Astrocyte (in vitro differentiated cells and primary cell): ENCODE data around the gene CPM. TPM values are rescaled to one million over a fixed set of nuclear protein-coding genes. Genes with fewer than 3 reads are reported as not detected.
"Not testable (repeated sequence)": the region's sequence is repeated elsewhere in the genome, so short reads cannot be mapped to it uniquely, and the experiment has no call there.

Source experiments
- DNase-seq: peaks from one replicate; pipeline ENCODE4 v3.0.0-alpha.2; 2010; ENCODE audit warnings: low read depth
- FAIRE-seq: peaks from 2 replicates; lab custom pipeline; 2011; peaks lifted over from hg19 to GRCh38; lab: Jason Lieb, UNC
- H2AFZ ChIP-seq: 2 replicates; pipeline ENCODE4 v1.6.0; 2012; ENCODE audit warnings: low read depth, low read length, inconsistent platforms
- H3K27ac ChIP-seq: 2 replicates; pipeline ENCODE4 v1.5.1; 2011; ENCODE audit warnings: low read depth, low read length, inconsistent platforms
- H3K27me3 ChIP-seq: 2 replicates; pipeline ENCODE4 v1.6.0; 2011; ENCODE audit warnings: low read length, inconsistent platforms; ENCODE audit not compliant: insufficient read depth
- H3K36me3 ChIP-seq: 2 replicates; pipeline ENCODE4 v1.5.1; 2011; ENCODE audit warnings: low read length, inconsistent platforms; ENCODE audit not compliant: insufficient read depth
- H3K4me1 ChIP-seq: 2 replicates; pipeline ENCODE4 v1.5.1; 2011; ENCODE audit warnings: low read length, inconsistent platforms; ENCODE audit not compliant: insufficient read depth
- H3K4me2 ChIP-seq: 2 replicates; pipeline ENCODE4 v1.6.0; 2012; ENCODE audit warnings: low read length, inconsistent platforms
- H3K4me3 ChIP-seq: 2 replicates; pipeline ENCODE4 v1.5.1; 2011; ENCODE audit warnings: low read depth, mild to moderate bottlenecking, low read length, inconsistent platforms; ENCODE audit not compliant: insufficient read depth
- H3K79me2 ChIP-seq: 2 replicates; pipeline ENCODE4 v1.6.0; 2012; ENCODE audit warnings: mild to moderate bottlenecking, low read length, inconsistent platforms; ENCODE audit not compliant: insufficient read depth
- H3K9ac ChIP-seq: 2 replicates; pipeline ENCODE4 v1.6.0; 2012; ENCODE audit warnings: mild to moderate bottlenecking, low read length, inconsistent platforms
- H3K9me3 ChIP-seq: 2 replicates; pipeline ENCODE4 v1.5.1; 2012; ENCODE audit warnings: low read depth, mild to moderate bottlenecking, low read length, inconsistent platforms; ENCODE audit not compliant: insufficient read depth
- H4K20me1 ChIP-seq: 2 replicates; pipeline ENCODE4 v1.6.0; 2012; ENCODE audit warnings: low read length, inconsistent platforms; ENCODE audit not compliant: insufficient read depth
- H3K27ac Mint-ChIP-seq: one replicate; pipeline ENCODE4 v1.8.0; 2021; ENCODE audit warnings: mild to moderate bottlenecking, mixed read lengths; ENCODE audit not compliant: unreplicated experiment
- H3K27me3 Mint-ChIP-seq: one replicate; pipeline ENCODE4 v1.8.0; 2021; ENCODE audit warnings: low read depth, mixed read lengths; ENCODE audit not compliant: unreplicated experiment
- H3K36me3 Mint-ChIP-seq: one replicate; pipeline ENCODE4 v1.8.0; 2021; ENCODE audit warnings: low read depth, mixed read lengths; ENCODE audit not compliant: unreplicated experiment
- H3K4me1 Mint-ChIP-seq: one replicate; pipeline ENCODE4 v1.8.0; 2021; ENCODE audit warnings: low read depth, mixed read lengths; ENCODE audit not compliant: unreplicated experiment
- H3K4me3 Mint-ChIP-seq: one replicate; pipeline ENCODE4 v1.8.0; 2021; ENCODE audit warnings: mild to moderate bottlenecking, moderate library complexity, mixed read lengths; ENCODE audit not compliant: unreplicated experiment
- H3K9me3 Mint-ChIP-seq: one replicate; pipeline ENCODE4 v1.8.0; 2021; ENCODE audit warnings: mild to moderate bottlenecking, mixed read lengths; ENCODE audit not compliant: unreplicated experiment
- CTCF ChIP-seq: IDR thresholded peaks from 2 replicates; pipeline ENCODE4 v1.5.1; 2011; ENCODE audit warnings: low read depth, mild to moderate bottlenecking, inconsistent platforms, low read length, moderate library complexity; ENCODE audit not compliant: insufficient read depth
- EZH2 ChIP-seq: IDR thresholded peaks from 2 replicates; pipeline ENCODE4 v1.6.1; 2012; ENCODE audit warnings: mild to moderate bottlenecking, low read length, inconsistent platforms; ENCODE audit not compliant: insufficient read depth
- total RNA-seq: library from RNA; stranded (reverse); gene quantifications from 2 replicates; pipeline ENCODE4 v1.2.1, GENCODE V29; 2021

CPM gene
- total RNA-seq, 1 donor from 2014 or later = 2.7 TPM

DNA sequence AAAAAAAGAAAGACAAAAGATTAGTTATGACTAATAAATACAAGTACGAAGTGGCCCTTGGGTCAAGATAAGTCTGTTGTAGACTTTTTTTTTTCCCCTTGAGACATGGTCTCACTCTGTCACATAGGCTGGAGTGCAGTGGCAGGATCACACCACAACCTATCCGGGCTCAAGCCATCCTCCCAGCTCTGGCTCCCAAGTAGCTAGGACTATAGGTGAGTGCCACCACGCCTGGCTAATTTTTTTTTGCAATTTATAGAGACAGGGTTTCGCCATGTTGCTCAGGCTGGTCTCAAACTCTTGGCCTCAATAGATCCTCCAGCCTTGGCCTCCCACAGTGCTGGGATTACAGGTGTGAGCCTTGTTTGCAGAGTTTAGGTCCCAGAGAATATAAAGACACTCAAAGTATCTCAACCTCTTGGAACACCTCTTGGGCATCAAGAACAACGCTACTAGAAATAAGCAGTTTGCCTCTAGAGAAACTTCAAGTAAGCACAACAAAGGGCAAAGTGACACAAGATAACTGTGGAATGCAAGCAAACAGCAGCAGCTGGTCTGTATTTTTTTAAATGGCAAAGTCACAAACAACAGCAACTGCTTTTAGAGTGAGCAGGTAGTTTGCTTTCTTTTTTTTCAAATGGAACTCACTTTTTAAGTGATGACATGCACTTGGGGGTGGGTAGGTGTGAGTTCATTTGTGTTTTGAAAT is 128.9 kb downstream of the CPM start:
- Histone ChIP-seq H3K4me3 (no peak overlapping the region), H3K9me3 (no peaks in the 10 kb centered on the region), H3K79me2 (peaks cover 10% of the 10 kb centered on the region), H3K4me2 (no peak overlapping the region), H3K27me3 (no peaks in the 10 kb centered on the region), H3K27ac (no peak overlapping the region), H3K4me1 (no peaks in the 10 kb centered on the region), H3K9ac (no peak overlapping the region), H3K36me3 (no peaks in the 10 kb centered on the region), H2AFZ (no peak overlapping the region), H4K20me1 (no peaks in the 10 kb centered on the region)
- no peak for FAIRE-seq
- H3K36me3 Mint-ChIP-seq = no peaks in the 10 kb centered on the region
- no peak overlapping the region for H3K4me3 Mint-ChIP-seq
- H3K27ac Mint-ChIP-seq = no peak overlapping the region
- peaks cover 11% of the 10 kb centered on the region for H3K4me1 Mint-ChIP-seq
- peaks cover 1% of the 10 kb centered on the region for H3K9me3 Mint-ChIP-seq
- no peak for DNase-seq
- TF ChIP-seq CTCF (no peak), EZH2 (no peak)
- H3K27me3 Mint-ChIP-seq = no peaks in the 10 kb centered on the region

- FAIRE-seq, H3K4me1 ChIP-seq: not testable (repeated sequence)
Measured at GRCh38 chr12:68802911-68803651, 129.9 kb downstream of the CPM start.

GRCh38 chr12:68802372-68802745 is 130.6 kb downstream of the CPM start:
- not testable (repeated sequence) for H3K27me3 ChIP-seq, H3K27ac ChIP-seq, H3K4me2 ChIP-seq, H3K4me1 ChIP-seq, H3K4me3 ChIP-seq, H3K27ac Mint-ChIP-seq, H3K9me3 Mint-ChIP-seq, H3K27me3 Mint-ChIP-seq, H3K79me2 ChIP-seq, H4K20me1 ChIP-seq, H3K4me3 Mint-ChIP-seq, H3K36me3 ChIP-seq, FAIRE-seq, H3K36me3 Mint-ChIP-seq, H3K9me3 ChIP-seq, H3K9ac ChIP-seq, H2AFZ ChIP-seq, DNase-seq
- H3K4me1 Mint-ChIP-seq = peaks cover 11% of the 10 kb centered on the region

More at GRCh38 chr12:68802911-68803651, 129.9 kb downstream of the CPM start:
- not testable (repeated sequence) for H2AFZ ChIP-seq, H3K27me3 ChIP-seq, H4K20me1 ChIP-seq, H3K27ac ChIP-seq, H3K79me2 ChIP-seq, H3K9ac ChIP-seq, H3K9me3 ChIP-seq, H3K36me3 Mint-ChIP-seq, H3K4me2 ChIP-seq, H3K36me3 ChIP-seq, DNase-seq, H3K27me3 Mint-ChIP-seq, H3K4me3 Mint-ChIP-seq, H3K9me3 Mint-ChIP-seq, H3K27ac Mint-ChIP-seq, H3K4me3 ChIP-seq
- H3K4me1 Mint-ChIP-seq = peaks cover 11% of the 10 kb centered on the region

Other genes starting within 250 kb of the CPM start
- 40.3 and 42.8 TPM in 2 replicates for gene NUP107, start 246.2 kb downstream of the CPM start, total RNA-seq
- 10.0 and 14.6 TPM in 2 replicates for gene SLC35E3, start 187.0 kb downstream of the CPM start, total RNA-seq
- 692 and 828 TPM in 2 replicates for gene MDM2, start 125.0 kb downstream of the CPM start, total RNA-seq